HG02840 (cell line): Measurements from ENCODE around the gene CCNL2.

Source experiments
- ATAC-seq: cut with Tn5 transposase; IDR thresholded peaks from one replicate; pipeline ENCODE4 v1.9.1; 2021; ENCODE audit warnings: mild to moderate bottlenecking, moderate library complexity, moderate number of reproducible peaks; ENCODE audit not compliant: unreplicated experiment, low FRiP score

Gene CCNL2

GRCh38 chr1:1359664-1360468, 39.3 kb downstream of the CCNL2 start:
- no peak for ATAC-seq

DNA sequence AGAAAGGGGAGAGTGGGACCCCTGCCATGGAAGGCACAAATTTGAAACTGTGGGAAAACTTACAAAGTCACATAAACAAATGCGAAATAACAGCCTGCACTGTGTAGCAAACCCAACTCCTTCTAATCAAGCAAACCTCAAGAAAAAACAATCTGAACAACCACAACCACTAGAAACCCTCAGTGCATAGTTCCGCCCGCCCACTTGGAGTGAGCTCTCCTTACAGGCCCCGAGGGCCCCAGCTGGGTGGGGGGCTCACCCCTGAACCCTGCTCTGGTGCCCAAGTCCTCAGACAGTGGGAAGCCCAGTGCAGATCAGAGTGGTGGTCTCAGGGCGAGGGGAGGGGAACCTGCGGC, 39.8 kb downstream of the CCNL2 start:
- ATAC-seq, result no peak

DNA sequence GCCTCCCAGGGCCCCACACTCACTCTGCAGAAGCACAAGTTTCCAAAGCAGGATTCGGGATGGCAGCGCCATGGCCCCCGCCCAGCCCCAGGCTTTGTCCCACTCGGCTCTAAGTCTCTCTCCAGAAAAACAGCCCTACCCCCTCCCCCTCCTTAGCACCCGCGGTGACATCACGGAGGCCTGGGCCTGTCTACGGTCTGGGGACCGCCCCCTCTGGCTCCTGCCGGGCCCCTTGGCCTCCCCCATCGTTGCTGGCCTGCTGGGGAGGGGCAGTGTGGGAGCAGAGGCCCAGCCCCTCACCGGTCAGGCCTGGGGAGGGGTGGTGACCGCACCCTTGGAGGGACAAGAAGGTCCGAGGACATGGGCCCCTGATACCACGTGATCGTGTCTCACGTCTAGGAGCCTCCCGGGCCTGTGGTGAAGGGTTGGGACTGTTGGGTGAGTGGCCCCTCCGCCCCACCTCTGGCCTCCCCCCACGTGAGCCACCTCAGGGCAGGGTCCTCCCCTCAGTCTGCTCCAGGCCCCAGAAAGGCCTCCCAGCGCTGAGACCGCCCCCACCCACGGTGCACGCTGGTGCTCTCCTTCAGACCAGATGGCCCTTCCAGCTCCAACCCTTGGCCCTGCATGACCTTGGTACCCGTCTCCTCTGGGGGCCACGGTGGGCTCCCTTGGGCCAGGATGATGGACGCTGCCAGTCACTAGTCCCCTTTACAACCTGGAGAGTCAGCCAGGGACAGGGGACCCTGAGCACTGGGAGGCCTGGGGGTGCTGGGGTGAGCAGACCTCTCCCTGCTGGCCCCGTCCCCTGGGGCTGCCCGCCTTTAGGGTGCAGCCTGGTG, 40.5 kb downstream of the CCNL2 start, which contains the start of gene MXRA8:
Gene MXRA8 (minus strand): TSS at position 123 of the 839 bp plus-strand sequence. CDS start 51 bp downstream, at position 72.
- ATAC-seq, result no peak

GRCh38 chr1:1357871-1358432, 41.2 kb downstream of the CCNL2 start:
- ATAC-seq, result no peak

DNA sequence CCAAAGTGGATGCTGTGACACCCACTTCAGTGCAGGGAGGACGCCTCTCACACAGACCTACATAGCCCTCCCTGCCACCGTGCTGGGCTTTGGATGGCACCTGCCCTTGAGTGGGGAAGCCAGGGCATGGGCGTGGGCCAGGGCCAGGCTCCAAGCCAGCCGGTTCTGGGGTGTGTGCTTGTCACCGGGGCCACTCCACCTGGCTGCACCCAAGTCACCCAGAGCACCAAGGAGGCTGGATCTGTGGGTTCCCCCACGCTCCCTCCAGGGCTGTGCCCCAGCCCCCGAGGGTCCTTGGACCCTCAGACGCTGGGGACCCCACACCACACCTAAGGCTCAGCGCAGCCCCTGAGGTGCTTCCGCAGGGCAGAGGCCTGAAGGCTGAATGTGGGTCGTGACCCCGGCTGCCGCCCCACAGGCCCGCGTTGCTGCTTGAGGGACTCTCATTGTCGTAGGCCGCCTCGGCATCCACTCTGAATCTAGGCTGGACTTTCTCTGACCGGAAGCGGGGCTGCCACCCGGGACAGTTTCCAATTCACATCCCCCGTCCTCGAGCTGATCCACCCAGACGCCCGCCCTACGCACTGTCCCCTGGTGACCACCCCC, 42.2 kb downstream of the CCNL2 start:
- ATAC-seq, result no peak

DNA sequence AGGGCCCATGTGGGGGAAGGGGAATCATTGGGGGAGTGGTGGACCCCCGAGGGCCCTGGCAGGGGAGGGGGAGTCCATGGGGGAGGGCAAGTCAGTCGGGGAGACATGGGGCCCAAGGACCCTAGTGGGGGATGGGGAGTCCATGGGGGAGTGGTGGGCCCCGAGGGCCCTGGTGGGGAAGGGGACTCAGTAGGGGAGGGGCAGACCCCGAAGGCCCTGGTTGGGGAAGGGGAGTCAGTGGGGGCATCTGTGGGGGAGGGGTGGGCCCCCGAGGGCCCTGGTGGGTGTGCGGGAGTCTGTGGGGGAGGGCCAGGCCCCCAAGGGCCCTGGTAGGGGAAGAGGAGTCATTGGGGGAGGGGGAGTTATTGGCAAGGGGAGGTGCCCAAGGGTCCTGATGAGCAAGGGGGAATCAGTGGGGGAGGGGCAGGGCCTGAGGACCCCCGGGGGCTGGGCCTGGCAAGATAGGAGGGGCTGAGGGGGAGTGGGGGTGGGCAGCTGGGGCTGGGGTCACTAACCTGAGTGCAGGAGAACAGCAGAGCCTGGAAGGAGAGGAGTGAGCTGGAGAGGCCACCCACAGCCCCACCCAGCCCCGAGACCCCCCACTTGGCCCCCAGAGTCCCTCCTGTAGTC, 42.9 kb downstream of the CCNL2 start:
- ATAC-seq, result no peak

GRCh38 chr1:1355416-1355815, 43.7 kb downstream of the CCNL2 start:
- no peak for ATAC-seq

GRCh38 chr1:1354271-1355247, 44.6 kb downstream of the CCNL2 start:
- no peak for ATAC-seq

DNA sequence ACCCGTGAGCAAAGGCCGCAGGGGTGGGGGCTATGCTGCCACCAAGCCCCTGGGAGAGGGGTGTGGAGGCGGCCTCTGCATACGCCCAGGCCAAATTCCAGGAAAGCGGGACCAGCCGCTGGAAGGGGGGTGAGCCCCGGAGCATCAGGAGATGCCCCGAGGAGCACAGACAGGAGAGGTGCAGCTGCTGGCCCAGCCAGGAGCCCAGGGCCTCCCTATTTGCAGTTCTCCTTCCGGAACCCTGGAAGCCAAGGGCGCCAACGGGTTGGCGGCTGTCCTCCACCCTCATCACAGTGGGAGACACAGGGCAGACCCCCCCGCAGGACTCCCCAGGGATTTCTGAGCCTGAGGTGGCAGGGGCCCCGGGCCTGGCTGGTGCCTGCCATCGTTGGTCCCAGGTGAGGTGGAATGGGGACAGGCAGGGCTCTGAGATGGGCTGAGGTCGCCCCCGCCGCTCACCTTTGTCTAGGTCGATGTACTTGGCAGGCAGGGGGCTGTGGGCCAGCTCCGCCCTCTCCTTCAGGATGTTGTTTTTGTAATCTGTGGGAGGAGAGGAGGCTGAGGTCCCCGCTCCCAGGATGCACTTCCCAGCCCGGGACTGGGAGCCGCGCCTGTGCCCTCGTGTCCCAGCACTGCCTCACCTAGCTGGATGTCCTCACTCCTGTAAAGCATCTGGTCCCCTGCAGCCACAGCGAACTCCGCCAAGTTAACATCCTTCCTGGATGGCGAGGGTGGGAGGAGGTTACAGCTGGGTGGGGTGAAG, 45.6 kb downstream of the CCNL2 start:
- ATAC-seq, result no peak

DNA sequence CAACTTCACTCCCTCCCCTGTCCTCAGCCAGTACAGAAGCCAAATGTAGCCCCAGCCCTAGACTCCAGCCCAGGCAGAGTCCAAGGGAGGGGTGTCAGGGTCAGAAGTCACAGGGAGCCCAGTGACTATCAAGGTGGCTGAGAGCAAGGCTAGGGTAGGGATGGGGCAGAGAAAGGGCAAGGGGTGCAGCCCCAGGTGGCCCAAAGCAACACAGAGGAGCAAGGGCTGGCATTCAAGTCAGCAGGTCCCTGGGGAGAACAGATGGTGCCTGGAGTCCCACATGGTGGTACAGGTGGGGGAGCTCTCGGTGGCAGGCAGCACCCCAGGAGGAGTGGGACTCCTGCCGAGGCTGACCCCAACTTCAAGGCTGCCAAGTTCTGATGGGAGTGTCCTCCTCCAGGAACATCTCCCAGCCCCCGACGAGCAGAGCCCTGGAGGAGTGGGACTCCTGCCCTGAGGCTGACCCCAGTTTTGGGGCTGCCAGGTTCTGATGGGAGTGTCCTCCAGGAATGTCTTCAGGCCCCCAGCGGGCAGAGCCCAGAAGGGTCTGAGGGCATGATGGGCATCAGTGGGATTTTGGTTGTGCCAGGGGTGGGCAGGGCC, 46.2 kb downstream of the CCNL2 start:
- no peak for ATAC-seq

DNA sequence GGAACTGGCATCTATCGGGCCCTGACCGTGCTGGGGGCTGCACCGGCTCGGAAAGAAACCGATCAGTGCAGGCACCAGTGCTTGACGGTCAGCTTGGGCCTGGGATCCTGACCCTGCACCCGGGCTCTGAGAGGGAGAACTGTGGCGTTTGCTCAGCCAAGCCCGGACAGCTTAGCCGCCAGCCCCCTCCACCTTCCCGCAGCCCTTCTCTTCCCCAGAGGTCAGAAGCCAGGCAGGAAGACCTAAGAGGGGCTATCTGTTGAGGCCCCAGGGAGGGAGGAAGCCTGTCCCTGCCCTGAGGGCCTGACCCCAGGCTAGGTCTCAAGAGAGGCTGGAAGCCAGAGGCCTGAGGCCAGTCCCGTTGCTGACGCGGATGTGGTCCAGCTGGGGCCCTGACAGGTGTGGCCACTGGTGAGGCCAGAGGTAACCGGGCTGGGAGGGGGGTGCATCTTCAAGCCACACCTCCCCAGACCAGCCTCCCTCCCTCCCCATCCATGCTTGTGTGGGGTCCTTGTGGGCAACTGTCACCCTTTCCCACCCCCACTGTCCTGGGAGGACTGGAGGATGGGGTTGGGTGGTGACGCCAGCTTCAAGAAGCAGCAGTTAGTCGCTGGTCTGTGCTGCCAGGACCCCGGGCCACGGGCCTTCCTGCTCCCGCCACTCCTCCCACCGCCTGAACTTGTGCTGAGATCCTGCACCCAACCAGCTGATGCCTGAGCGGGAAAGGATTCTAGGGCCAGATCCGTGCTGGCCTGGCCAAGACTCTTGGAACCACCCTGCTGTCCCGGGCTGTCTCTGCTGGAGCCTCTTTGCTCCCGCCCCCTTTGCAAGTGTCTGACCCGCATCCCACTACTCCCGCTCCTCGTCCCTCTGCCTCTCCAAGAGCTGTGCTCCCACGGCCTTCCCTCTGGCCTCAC, 47.4 kb downstream of the CCNL2 start:
- no peak for ATAC-seq

GRCh38 chr1:1349256-1350012, 49.7 kb downstream of the CCNL2 start, which contains the start of gene DVL1:
DVL1 (minus strand) TSS chr1:1349418; CDS start chr1:1349065, 353 bp downstream.
- ATAC-seq, result peak; percentile 44

- ATAC-seq, result peak; percentile 31
Observed at GRCh38 chr1:1348420-1349255, 50.5 kb downstream of the CCNL2 start.

- ATAC-seq, result no peak
Observed at GRCh38 chr1:1347663-1348419, 51.3 kb downstream of the CCNL2 start.
